Fibroblast of villous mesenchyme (primary cell): ENCODE measurements around the gene CUEDC1. TPM values are rescaled to one million over a fixed set of nuclear protein-coding genes. Genes with fewer than 3 reads are reported as not detected.
"Not testable (repeated sequence)": the region's sequence is repeated elsewhere in the genome, so short reads cannot be mapped to it uniquely, and the experiment has no call there.

Experiments
- DNase-seq: peaks from one replicate; pipeline ENCODE4 v3.0.0-alpha.2; 2010; ENCODE audit warnings: low read depth
- H3K4me3 ChIP-seq: 2 replicates; pipeline ENCODE4 v1.5.1; 2011; ENCODE audit warnings: low read depth, mild to moderate bottlenecking, low read length
- total RNA-seq: library from RNA; depleted of rRNA; stranded (reverse); fragments of >200 nt; gene quantifications from 2 replicates; pipeline ENCODE4 v1.2.3, GENCODE V29; 2012
- TF ChIP-seq, protein P1 (sequence below): IDR thresholded peaks from 2 replicates; pipeline ENCODE4 v1.5.1; 2012; ENCODE audit warnings: low read depth, mild to moderate bottlenecking, low read length; ENCODE audit not compliant: insufficient read depth

Gene CUEDC1
- total RNA-seq, 1 donor: 21.6 TPM

DNA sequence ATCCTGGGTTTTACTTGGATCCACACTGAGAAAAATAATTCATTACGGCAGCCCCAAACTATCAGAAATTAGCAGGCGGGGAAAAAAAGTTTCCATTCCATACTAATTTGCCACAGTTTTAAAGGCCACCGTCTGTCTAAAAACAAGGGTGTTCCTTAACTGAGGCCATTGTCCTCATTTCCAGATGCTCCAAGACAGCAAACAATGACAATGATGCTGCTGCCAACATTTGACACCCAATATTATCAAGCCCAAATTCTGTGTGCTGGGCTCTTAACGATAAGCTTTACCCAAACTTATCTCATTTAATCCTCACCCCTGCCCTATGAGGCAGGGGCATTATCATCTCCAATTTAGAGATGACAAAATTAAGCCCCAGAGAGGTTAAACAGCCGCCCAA is 26.3 kb downstream of the CUEDC1 start:
- H3K4me3 ChIP-seq: no peak overlapping the region
- TF ChIP-seq, protein P1, sequence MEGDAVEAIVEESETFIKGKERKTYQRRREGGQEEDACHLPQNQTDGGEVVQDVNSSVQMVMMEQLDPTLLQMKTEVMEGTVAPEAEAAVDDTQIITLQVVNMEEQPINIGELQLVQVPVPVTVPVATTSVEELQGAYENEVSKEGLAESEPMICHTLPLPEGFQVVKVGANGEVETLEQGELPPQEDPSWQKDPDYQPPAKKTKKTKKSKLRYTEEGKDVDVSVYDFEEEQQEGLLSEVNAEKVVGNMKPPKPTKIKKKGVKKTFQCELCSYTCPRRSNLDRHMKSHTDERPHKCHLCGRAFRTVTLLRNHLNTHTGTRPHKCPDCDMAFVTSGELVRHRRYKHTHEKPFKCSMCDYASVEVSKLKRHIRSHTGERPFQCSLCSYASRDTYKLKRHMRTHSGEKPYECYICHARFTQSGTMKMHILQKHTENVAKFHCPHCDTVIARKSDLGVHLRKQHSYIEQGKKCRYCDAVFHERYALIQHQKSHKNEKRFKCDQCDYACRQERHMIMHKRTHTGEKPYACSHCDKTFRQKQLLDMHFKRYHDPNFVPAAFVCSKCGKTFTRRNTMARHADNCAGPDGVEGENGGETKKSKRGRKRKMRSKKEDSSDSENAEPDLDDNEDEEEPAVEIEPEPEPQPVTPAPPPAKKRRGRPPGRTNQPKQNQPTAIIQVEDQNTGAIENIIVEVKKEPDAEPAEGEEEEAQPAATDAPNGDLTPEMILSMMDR: no peak
- no peak for DNase-seq

DNA sequence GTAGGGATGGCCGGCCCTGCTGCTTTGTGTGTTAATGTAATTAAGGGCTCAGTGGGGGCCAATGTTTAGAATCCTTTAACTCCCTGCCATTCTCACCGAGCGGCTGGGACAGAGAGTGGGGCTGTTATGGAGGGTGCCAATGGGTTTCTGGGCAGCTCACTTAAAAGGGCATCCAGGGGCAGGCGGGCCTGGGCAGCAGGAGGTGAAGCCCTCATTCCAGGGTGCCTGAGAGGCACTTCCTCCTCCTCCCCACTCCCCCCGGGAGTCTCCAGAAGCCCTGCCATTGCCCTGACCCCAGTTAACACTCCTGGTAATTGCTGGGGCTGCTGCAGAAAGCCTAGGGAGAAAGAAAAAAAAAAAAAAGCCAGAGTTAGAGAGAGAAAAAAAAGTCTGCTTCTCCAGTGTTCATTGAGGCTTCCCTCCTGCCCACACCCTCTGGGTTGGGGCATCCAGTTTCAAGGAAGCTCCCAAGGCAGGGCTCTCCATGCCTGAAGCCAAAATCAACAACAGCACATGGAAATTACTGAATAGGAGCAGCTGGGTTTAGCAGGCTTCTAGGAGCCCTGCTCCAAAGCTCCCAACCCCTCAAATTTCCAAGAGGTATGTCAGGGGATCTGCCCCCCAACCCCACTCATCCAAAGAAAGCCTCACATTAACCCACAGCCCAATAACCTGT is 28.0 kb downstream of the CUEDC1 start:
- no peak overlapping the region for H3K4me3 ChIP-seq
- TF ChIP-seq, protein P1: no peak
- DNase-seq: no peak

DNA sequence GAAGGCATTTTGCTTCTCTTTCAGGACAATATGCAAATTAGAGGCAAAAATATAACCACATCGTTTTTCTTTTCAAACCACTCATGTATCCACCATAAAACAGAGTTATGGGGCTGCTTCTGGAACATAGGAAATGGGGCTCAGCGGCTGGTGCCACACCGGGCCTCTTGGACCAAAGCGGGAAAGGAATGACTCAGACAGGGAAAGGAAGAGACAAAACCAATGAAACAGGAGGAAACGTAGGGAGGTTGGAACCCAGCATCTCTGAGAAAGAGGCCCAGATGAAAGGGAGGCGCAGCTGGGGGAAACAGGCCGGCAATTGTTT is 28.5 kb downstream of the CUEDC1 start:
- no peak overlapping the region for H3K4me3 ChIP-seq
- TF ChIP-seq, protein P1: no peak
- no peak for DNase-seq

DNA sequence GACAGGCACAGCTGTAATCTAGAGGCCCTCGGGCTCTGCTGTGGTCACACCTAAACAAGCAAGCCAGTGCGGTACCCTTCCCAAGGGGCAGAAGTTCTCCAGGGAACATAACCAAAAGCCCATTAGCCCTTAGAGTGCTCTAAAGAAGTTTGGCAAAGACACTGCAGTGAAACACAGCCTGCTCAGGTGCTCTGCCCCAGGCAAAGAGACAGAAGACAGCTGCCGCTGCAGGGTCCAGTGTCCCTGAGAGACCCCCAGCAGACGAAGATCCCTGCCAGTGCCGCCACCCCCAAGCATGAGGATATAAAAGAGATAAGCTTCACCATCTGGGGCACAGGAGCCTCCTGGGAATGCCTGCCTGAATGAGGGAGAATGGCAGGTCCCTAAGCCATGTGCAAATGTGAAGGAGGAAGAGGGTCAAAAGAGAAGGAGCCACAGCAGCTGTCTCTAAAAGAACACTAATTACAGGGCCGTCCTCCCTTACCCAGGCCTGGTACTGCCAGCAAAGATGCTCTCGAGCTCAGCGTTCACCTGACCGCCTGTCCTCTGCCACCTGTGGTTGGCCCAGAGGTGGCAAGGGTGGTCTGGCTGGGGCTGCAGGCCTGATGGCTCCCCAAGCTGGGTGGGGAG is 29.7 kb downstream of the CUEDC1 start:
- no peak for DNase-seq
- no peak overlapping the region for H3K4me3 ChIP-seq
- TF ChIP-seq, protein P1: no peak

DNA sequence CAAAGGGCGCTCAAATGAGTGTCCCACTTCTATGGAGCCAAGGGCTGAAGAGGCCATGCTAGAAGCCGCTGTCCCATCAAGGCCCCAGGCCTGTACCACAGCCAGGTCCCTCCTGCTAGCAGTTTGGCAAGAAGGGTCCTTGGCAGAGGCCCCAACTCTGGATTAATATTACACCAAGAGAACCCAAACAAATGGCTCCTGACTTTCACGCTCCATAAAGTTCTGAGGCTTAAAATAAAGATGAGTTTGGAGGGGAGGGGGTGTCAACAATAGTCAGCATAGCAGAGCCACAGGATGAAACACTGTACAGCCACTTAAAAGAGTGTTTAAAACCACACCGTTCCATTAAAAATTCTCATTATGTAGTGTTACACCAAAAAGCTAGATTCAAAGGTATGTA is 30.5 kb downstream of the CUEDC1 start:
- DNase-seq: no peak
- TF ChIP-seq, protein P1: no peak
- H3K4me3 ChIP-seq: no peak overlapping the region

DNA sequence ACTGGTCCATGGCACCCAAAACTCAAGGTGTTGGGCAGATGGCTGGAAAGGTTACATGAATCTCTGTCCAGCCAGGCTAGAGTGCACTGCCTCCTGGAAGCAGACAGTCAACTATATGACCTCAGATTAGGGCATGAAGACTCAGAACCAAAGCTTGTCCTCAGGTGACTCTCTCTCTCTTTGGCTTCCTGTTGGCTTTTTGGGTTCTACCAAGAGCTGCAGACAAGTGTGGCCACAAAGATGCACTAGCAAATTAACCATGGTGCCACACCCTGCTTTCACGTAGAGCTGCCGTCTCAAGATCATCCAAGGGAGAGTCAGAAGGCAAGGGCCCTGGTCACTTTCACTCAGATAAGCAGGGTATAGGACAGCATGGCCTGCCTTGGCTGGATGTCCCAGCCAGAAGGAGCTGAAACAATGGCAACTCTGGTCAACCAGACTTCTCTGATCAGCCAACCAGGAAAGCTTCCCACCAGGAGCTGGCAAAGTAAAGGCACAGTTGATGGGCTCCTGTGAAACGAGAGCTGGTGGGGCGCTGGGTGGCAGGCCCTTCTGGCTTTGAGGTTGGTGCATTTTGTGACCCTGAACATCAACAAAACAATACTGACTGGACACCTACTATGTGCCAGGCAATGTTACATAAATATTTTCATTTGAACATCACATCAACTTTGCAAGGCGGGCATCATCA is 31.9 kb downstream of the CUEDC1 start:
- DNase-seq: no peak
- TF ChIP-seq, protein P1: no peak

DNA sequence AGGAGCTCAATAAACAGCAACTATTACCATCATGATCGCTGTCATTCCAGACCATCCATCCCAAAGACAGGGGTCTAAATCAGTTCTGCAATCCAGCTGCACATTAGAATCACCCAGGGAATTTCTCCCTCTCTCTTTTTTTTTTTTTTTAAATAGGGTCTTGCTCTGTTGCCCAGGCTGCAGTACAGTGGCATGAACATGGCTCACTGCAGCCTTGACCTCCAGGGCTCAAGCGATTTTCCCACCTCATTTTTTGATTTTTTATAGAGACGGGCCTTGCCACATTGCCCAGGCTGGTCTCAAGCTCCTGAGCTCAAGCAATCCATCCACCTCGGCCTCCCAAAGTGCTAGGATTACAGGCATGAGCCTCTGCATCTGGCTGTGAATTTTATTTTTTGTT is 32.5 kb downstream of the CUEDC1 start:
- not testable (repeated sequence) for DNase-seq, H3K4me3 ChIP-seq

More for the DNA sequence above, 31.9 kb downstream of the CUEDC1 start:
- H3K4me3 ChIP-seq: no peak overlapping the region
